ENCODE data around the gene TTC4. TPM values are rescaled to one million over a fixed set of nuclear protein-coding genes. Genes with fewer than 3 reads are reported as not detected.

The TTC4 gene
- polyA plus RNA-seq, 1 donor from 2014 or later, result 22.5 TPM

GRCh38 chr1:54763816-54764132 is 48.1 kb downstream of the TTC4 start:
- TF ChIP-seq CTCF (IDR thresholded peaks at IDR 0.05; ENCODE audit: poor library complexity, severe bottlenecking) (no peak), EZH2 (IDR thresholded peaks at IDR 0.05; ENCODE audit: borderline replicate concordance, insufficient read depth, low read length, poor library complexity, severe bottlenecking) (no peak), EP300 (conservative IDR thresholded peaks at IDR 0.05; ENCODE audit: poor library complexity, severe bottlenecking) (no peak), SMC3 (conservative IDR thresholded peaks at IDR 0.05; ENCODE audit: poor library complexity) (no peak), RAD21 (conservative IDR thresholded peaks at IDR 0.05) (no peak), REST (IDR thresholded peaks at IDR 0.05; ENCODE audit: borderline replicate concordance) (no peak), TAF1 (IDR thresholded peaks at IDR 0.05; ENCODE audit: low read depth) (no peak), MXI1 (conservative IDR thresholded peaks at IDR 0.05; ENCODE audit: poor library complexity, severe bottlenecking) (no peak), POLR2AphosphoS5 (IDR thresholded peaks at IDR 0.05) (no peak)
- Histone ChIP-seq H2AFZ (ENCODE audit: low read depth, low read length) (peak overlapping the region; percentile 78), H3K27ac (ENCODE audit: low read length) (peak overlapping the region; percentile 48)

GRCh38 chr1:54764133-54764921 is 48.7 kb downstream of the TTC4 start, which contains the start of gene PARS2:
Gene PARS2 (minus strand): TSS chr1:54764523. CDS start chr1:54759161, 5,362 bp downstream.
- peak within 1 kb of the TSS; percentile 65 for H3K9ac ChIP-seq (ENCODE audit: low read length)
- peak within 1 kb of the TSS; percentile 78 for H2AFZ ChIP-seq (ENCODE audit: low read depth, low read length)
- no peaks in the 10 kb centered on the region for H3F3A ChIP-seq (ENCODE audit: insufficient read depth, low read length, poor library complexity, severe bottlenecking)
- TF ChIP-seq POLR2AphosphoS5 (IDR thresholded peaks at IDR 0.05) (peak; percentile 85), TAF1 (IDR thresholded peaks at IDR 0.05; ENCODE audit: low read depth) (peak; percentile 51), EZH2 (IDR thresholded peaks at IDR 0.05; ENCODE audit: borderline replicate concordance, insufficient read depth, low read length, poor library complexity, severe bottlenecking) (no peak), CTCF (IDR thresholded peaks at IDR 0.05; ENCODE audit: poor library complexity, severe bottlenecking) (no peak), REST (IDR thresholded peaks at IDR 0.05; ENCODE audit: borderline replicate concordance) (no peak), EP300 (conservative IDR thresholded peaks at IDR 0.05; ENCODE audit: poor library complexity, severe bottlenecking) (no peak), SMC3 (conservative IDR thresholded peaks at IDR 0.05; ENCODE audit: poor library complexity) (peak; percentile 54), RAD21 (conservative IDR thresholded peaks at IDR 0.05) (peak; percentile 45), MXI1 (conservative IDR thresholded peaks at IDR 0.05; ENCODE audit: poor library complexity, severe bottlenecking) (peak; percentile 97)
- H3K4me2 ChIP-seq (ENCODE audit: low read length), result peak within 1 kb of the TSS; percentile 77
- peak within 1 kb of the TSS; percentile 96 for H3K4me3 ChIP-seq (ENCODE audit: low read length)
- peaks cover 9% of the 10 kb centered on the region for H3K79me2 ChIP-seq (replicated peaks; ENCODE audit: insufficient read depth, low read length)
- no peaks in the 10 kb centered on the region for H3K9me2 ChIP-seq (ENCODE audit: insufficient read depth, low read length)
- H3K27me3 ChIP-seq (ENCODE audit: insufficient read depth, low read depth, low read length), result no peaks in the 10 kb centered on the region
- H3K36me3 ChIP-seq (ENCODE audit: insufficient read depth, low read length), result no peaks in the 10 kb centered on the region
- H3K27ac ChIP-seq (ENCODE audit: low read length), result peak within 1 kb of the TSS; percentile 62
- H3K9me3 ChIP-seq (ENCODE audit: low read length), result no peaks in the 10 kb centered on the region
- no peaks in the 10 kb centered on the region for H4K20me1 ChIP-seq (ENCODE audit: insufficient read depth)

More at GRCh38 chr1:54763816-54764132, 48.1 kb downstream of the TTC4 start:
- peak overlapping the region; percentile 77 for H3K4me2 ChIP-seq (ENCODE audit: low read length)
- H3K4me3 ChIP-seq (ENCODE audit: low read length), result peak overlapping the region; percentile 96
- no peaks in the 10 kb centered on the region for H4K20me1 ChIP-seq (ENCODE audit: insufficient read depth)
- no peaks in the 10 kb centered on the region for H3K36me3 ChIP-seq (ENCODE audit: insufficient read depth, low read length)
- peaks cover 9% of the 10 kb centered on the region for H3K79me2 ChIP-seq (replicated peaks; ENCODE audit: insufficient read depth, low read length)
- H3K9ac ChIP-seq (ENCODE audit: low read length), result peak overlapping the region; percentile 65
- no peaks in the 10 kb centered on the region for H3K9me3 ChIP-seq (ENCODE audit: low read length)
- H3F3A ChIP-seq (ENCODE audit: insufficient read depth, low read length, poor library complexity, severe bottlenecking), result no peaks in the 10 kb centered on the region
- no peaks in the 10 kb centered on the region for H3K9me2 ChIP-seq (ENCODE audit: insufficient read depth, low read length)
- no peaks in the 10 kb centered on the region for H3K27me3 ChIP-seq (ENCODE audit: insufficient read depth, low read depth, low read length)
